HEK293T (cell line): ENCODE results near the gene CPNE8.

Experiments
- CTCF ChIA-PET: fragments of 350-600 bp; formaldehyde crosslinking; extraction: SDS; loops from one replicate; lab custom pipeline; 2021; ENCODE audit warnings: antibody characterized with exemption, inconsistent platforms; lab: Yijun Ruan, JAX
- POLR2A ChIA-PET: fragments of 350-600 bp; formaldehyde crosslinking; extraction: SDS; loops from one replicate; lab custom pipeline; 2020; ENCODE audit warnings: antibody characterized with exemption, inconsistent platforms; lab: Yijun Ruan, JAX
- DNase-seq: peaks from one replicate; pipeline ENCODE4 v3.0.0; 2012; ENCODE audit warnings: mixed read lengths; ENCODE audit errors: extremely low spot score
- BHLHE40 ChIP-seq: fragments of 450-650 bp; IDR thresholded peaks from 2 replicates; pipeline ENCODE4 v1.6.1; 2016; ENCODE audit warnings: mild to moderate bottlenecking, moderate library complexity, borderline replicate concordance
- CTBP1 ChIP-seq: fragments of 450-650 bp; IDR thresholded peaks from 2 replicates; pipeline ENCODE4 v1.6.1; 2016; ENCODE audit warnings: borderline replicate concordance
- ELF4 ChIP-seq: fragments of 450-650 bp; IDR thresholded peaks from 2 replicates; pipeline ENCODE4 v1.6.1; 2017; ENCODE audit warnings: antibody characterized with exemption
- FOXA1 ChIP-seq: fragments of 450-650 bp; IDR thresholded peaks from 2 replicates; pipeline ENCODE4 v1.6.1; 2016; ENCODE audit warnings: mild to moderate bottlenecking
- FOXK2 ChIP-seq: fragments of 450-650 bp; IDR thresholded peaks from 2 replicates; pipeline ENCODE4 v1.6.1; 2016; ENCODE audit warnings: mild to moderate bottlenecking
- FOXM1 ChIP-seq: fragments of 450-650 bp; IDR thresholded peaks from 2 replicates; pipeline ENCODE4 v1.6.1; 2017; ENCODE audit warnings: mild to moderate bottlenecking, borderline replicate concordance
- HDGF ChIP-seq: fragments of 450-650 bp; IDR thresholded peaks from 2 replicates; pipeline ENCODE4 v1.6.1; 2017; ENCODE audit warnings: antibody characterized with exemption, borderline replicate concordance
- L3MBTL2 ChIP-seq: fragments of 450-650 bp; conservative IDR thresholded peaks from 2 replicates; pipeline ENCODE4 v1.6.1; 2016; ENCODE audit warnings: mild to moderate bottlenecking
- LEF1 ChIP-seq: fragments of 450-650 bp; IDR thresholded peaks from 2 replicates; pipeline ENCODE4 v1.6.1; 2017; ENCODE audit warnings: mild to moderate bottlenecking, borderline replicate concordance
- NFRKB ChIP-seq: fragments of 450-650 bp; IDR thresholded peaks from 2 replicates; pipeline ENCODE4 v1.6.1; 2016; ENCODE audit warnings: mild to moderate bottlenecking, moderate library complexity
- SP1 ChIP-seq: fragments of 450-650 bp; IDR thresholded peaks from 2 replicates; pipeline ENCODE4 v1.6.1; 2017
- SUZ12 ChIP-seq: fragments of 450-650 bp; IDR thresholded peaks from 2 replicates; pipeline ENCODE4 v1.6.1; 2016; ENCODE audit warnings: mild to moderate bottlenecking
- TARDBP ChIP-seq: fragments of 450-650 bp; IDR thresholded peaks from 2 replicates; pipeline ENCODE4 v1.6.1; 2016
- ZNF384 ChIP-seq: fragments of 450-650 bp; IDR thresholded peaks from 2 replicates; pipeline ENCODE4 v1.6.1; 2016

CPNE8 gene

DNA sequence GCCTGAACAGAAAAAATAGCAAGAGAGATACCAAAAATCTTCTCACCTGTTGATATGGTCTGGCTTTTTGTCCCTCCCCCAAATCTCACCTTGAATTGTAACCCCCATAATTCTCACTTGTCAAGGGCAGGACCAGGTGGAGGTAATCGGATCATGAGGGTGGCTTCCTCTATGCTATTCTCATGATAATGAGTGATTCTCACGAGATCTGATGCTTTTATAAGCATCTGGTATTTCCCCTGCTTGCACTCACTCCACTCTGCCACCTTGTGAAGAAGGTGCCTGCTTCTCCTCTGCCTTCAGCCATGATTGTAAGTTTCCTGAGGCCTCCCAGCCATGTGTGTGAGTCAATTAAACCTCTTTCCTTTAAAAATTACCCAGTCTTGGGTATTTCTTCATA, 291.2 kb downstream of the CPNE8 start:
- POLR2A ChIA-PET: no interaction called here
- CTCF ChIA-PET: no interaction called here

GRCh38 chr12:38610808-38611350, 294.5 kb downstream of the CPNE8 start:
- DNase-seq: no peak
- ChIA-PET CTCF (no interaction called here), POLR2A (no interaction called here)
- TF ChIP-seq NFRKB (no peak), ZNF384 (no peak), TARDBP (no peak), SP1 (no peak), LEF1 (no peak), HDGF (no peak), SUZ12 (no peak), FOXK2 (no peak), BHLHE40 (no peak), L3MBTL2 (no peak), CTBP1 (no peak), FOXA1 (no peak)

More for the DNA sequence above, 291.2 kb downstream of the CPNE8 start:
- TF ChIP-seq LEF1 (no peak), ELF4 (no peak), BHLHE40 (no peak), ZNF384 (no peak), TARDBP (no peak)
- no peak for DNase-seq

GRCh38 chr12:38607295-38607694, 298.1 kb downstream of the CPNE8 start:
- ChIA-PET CTCF (no interaction called here), POLR2A (no interaction called here)
- no peak for TF ChIP-seq SP1
- no peak for TF ChIP-seq FOXA1
- TF ChIP-seq BHLHE40: no peak
- no peak for TF ChIP-seq FOXM1
- DNase-seq: no peak
